ENCODE results near the gene LAPTM4A.
A peak's percentile ranks its signal among the peaks of the same experiment; 100 is the strongest.
"Not testable (repeated sequence)": the region's sequence is repeated elsewhere in the genome, so short reads cannot be mapped to it uniquely, and the experiment has no call there.

Gene LAPTM4A

GRCh38 chr2:20091305-20091991 is 40.0 kb upstream of the LAPTM4A start:
- Histone ChIP-seq H3K36me3 (ENCODE audit: control insufficient read depth in 1 of 2, insufficient read depth in 2 of 2, low read length in 2 of 2) (no peaks in the 10 kb centered on the region), H3K9me3 (ENCODE audit: control insufficient read depth in 1 of 2, low read length in 2 of 2) (no peaks in the 10 kb centered on the region), H3K4me3 (ENCODE audit: low read depth in 1 of 2, low read length in 2 of 2) (no peak overlapping the region), H3K27ac (ENCODE audit: low read length) (peak overlapping the region; percentile 14), H3K4me1 (ENCODE audit: control insufficient read depth in 1 of 2, insufficient read depth in 2 of 2, low read length in 2 of 2) (peaks cover 0 to 6% of the 10 kb centered on the region in 2 donors), H3K27me3 (ENCODE audit: low read depth, low read length) (no peaks in the 10 kb centered on the region)

- Histone ChIP-seq H3K27ac (ENCODE audit: low read length) (no peak overlapping the region), H3K4me3 (ENCODE audit: low read depth in 1 of 2, low read length in 2 of 2) (no peak overlapping the region), H3K9me3 (ENCODE audit: control insufficient read depth in 1 of 2, low read length in 2 of 2) (no peaks in the 10 kb centered on the region), H3K36me3 (ENCODE audit: control insufficient read depth in 1 of 2, insufficient read depth in 2 of 2, low read length in 2 of 2) (no peaks in the 10 kb centered on the region), H3K27me3 (ENCODE audit: low read depth, low read length) (no peaks in the 10 kb centered on the region), H3K4me1 (ENCODE audit: control insufficient read depth in 1 of 2, insufficient read depth in 2 of 2, low read length in 2 of 2) (peaks cover 0 to 6% of the 10 kb centered on the region in 2 donors)
Measured at GRCh38 chr2:20089715-20090464, 38.5 kb upstream of the LAPTM4A start.

- H3K36me3 ChIP-seq (ENCODE audit: control insufficient read depth in 1 of 2, insufficient read depth in 2 of 2, low read length in 2 of 2), result not testable (repeated sequence)
Measured at GRCh38 chr2:20085909-20086308, 34.5 kb upstream of the LAPTM4A start.

DNA sequence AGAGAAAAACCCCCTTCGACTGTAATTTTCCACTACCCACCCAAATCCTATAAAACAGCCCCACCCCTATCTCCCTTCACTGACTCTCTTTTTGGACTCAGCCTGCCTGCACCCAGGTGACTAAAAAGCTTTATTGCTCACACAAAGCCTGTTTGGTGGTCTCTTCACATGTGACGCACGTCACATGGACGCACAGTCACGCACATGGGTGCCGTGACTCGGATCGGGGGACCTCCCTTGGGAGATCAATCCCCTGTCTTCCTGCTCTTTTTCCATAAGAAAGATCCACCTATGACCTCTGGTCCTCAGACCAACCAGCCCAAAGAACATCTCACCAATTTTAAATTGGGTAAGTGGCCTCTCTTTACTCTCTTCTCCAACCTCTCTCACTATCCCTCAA is 31.4 kb upstream of the LAPTM4A start:
- not testable (repeated sequence) for H3K27me3 ChIP-seq (ENCODE audit: low read depth, low read length); H3K36me3 ChIP-seq (ENCODE audit: control insufficient read depth in 1 of 2, insufficient read depth in 2 of 2, low read length in 2 of 2); H3K9me3 ChIP-seq (ENCODE audit: control insufficient read depth in 1 of 2, low read length in 2 of 2); H3K4me3 ChIP-seq (ENCODE audit: low read depth in 1 of 2, low read length in 2 of 2); H3K27ac ChIP-seq (ENCODE audit: low read length); H3K4me1 ChIP-seq (ENCODE audit: control insufficient read depth in 1 of 2, insufficient read depth in 2 of 2, low read length in 2 of 2)

More at GRCh38 chr2:20085909-20086308, 34.5 kb upstream of the LAPTM4A start:
- not testable (repeated sequence) for H3K4me1 ChIP-seq (ENCODE audit: control insufficient read depth in 1 of 2, insufficient read depth in 2 of 2, low read length in 2 of 2); H3K27me3 ChIP-seq (ENCODE audit: low read depth, low read length); H3K4me3 ChIP-seq (ENCODE audit: low read depth in 1 of 2, low read length in 2 of 2); H3K27ac ChIP-seq (ENCODE audit: low read length); H3K9me3 ChIP-seq (ENCODE audit: control insufficient read depth in 1 of 2, low read length in 2 of 2)

- Histone ChIP-seq H3K9me3 (ENCODE audit: control insufficient read depth in 1 of 2, low read length in 2 of 2) (no peaks in the 10 kb centered on the region), H3K36me3 (ENCODE audit: control insufficient read depth in 1 of 2, insufficient read depth in 2 of 2, low read length in 2 of 2) (no peaks in the 10 kb centered on the region), H3K27ac (ENCODE audit: low read length) (no peak overlapping the region), H3K27me3 (ENCODE audit: low read depth, low read length) (no peaks in the 10 kb centered on the region), H3K4me3 (ENCODE audit: low read depth in 1 of 2, low read length in 2 of 2) (no peak overlapping the region), H3K4me1 (ENCODE audit: control insufficient read depth in 1 of 2, insufficient read depth in 2 of 2, low read length in 2 of 2) (no peaks in the 10 kb centered on the region)
Measured at GRCh38 chr2:20081841-20082240, 30.4 kb upstream of the LAPTM4A start.

DNA sequence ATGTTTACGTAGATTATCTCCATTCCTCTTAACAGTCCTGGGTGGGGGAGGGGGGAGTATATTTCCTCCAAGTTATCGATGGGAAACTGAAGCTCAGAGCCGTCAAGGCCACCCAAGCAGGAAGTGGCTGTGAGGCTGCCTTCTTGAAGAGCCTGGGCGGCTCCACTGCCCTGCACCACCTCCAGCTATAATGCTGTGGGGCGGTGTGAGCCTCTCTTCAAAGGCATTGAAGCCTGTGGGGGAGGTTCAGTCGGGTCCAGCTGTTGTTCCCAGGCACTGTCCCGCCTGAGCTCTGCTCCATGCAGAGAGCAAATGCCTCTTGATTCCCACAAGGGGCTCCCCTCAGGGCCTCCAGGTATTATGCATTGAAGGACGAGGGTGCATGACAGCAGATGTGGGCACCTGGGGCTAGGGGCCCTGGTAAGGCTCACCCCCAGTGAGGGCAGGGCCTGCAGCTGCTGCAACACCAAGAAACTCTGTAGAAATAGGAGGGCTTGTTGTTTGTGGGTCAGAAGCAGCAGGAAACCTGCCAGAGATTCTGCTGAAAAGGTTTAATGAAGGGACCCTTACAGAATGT is 29.5 kb upstream of the LAPTM4A start:
- no peak overlapping the region for H3K4me3 ChIP-seq (ENCODE audit: low read depth in 1 of 2, low read length in 2 of 2)
- no peaks in the 10 kb centered on the region for H3K4me1 ChIP-seq (ENCODE audit: control insufficient read depth in 1 of 2, insufficient read depth in 2 of 2, low read length in 2 of 2)
- no peaks in the 10 kb centered on the region for H3K9me3 ChIP-seq (ENCODE audit: control insufficient read depth in 1 of 2, low read length in 2 of 2)
- H3K36me3 ChIP-seq (ENCODE audit: control insufficient read depth in 1 of 2, insufficient read depth in 2 of 2, low read length in 2 of 2), result no peaks in the 10 kb centered on the region
- H3K27ac ChIP-seq (ENCODE audit: low read length), result no peak overlapping the region
- no peaks in the 10 kb centered on the region for H3K27me3 ChIP-seq (ENCODE audit: low read depth, low read length)

DNA sequence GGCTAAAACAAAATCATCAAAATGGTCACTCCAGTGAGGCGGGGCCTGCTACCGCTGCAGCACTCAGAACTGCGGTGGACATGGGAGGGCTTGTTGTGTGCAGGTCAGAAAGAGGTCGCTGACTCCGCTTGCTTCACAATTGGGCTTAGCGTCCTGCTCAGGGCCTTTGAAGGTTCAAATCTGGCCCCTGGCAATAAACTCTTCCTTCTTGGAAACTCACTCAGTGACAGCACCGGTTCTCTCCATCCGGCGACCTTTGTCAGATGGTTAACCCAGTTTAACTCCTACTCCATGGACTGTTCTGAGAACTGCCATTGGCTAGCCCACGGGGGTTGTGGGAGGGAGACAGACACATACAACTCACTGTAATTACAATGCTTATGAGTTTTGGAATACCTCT is 29.0 kb upstream of the LAPTM4A start:
- Histone ChIP-seq H3K9me3 (ENCODE audit: control insufficient read depth in 1 of 2, low read length in 2 of 2) (no peaks in the 10 kb centered on the region), H3K4me1 (ENCODE audit: control insufficient read depth in 1 of 2, insufficient read depth in 2 of 2, low read length in 2 of 2) (no peaks in the 10 kb centered on the region), H3K36me3 (ENCODE audit: control insufficient read depth in 1 of 2, insufficient read depth in 2 of 2, low read length in 2 of 2) (no peaks in the 10 kb centered on the region), H3K4me3 (ENCODE audit: low read depth in 1 of 2, low read length in 2 of 2) (no peak overlapping the region), H3K27ac (ENCODE audit: low read length) (no peak overlapping the region), H3K27me3 (ENCODE audit: low read depth, low read length) (no peaks in the 10 kb centered on the region)

- H3K4me1 ChIP-seq (ENCODE audit: control insufficient read depth in 1 of 2, insufficient read depth in 2 of 2, low read length in 2 of 2), result no peaks in the 10 kb centered on the region
- H3K27ac ChIP-seq (ENCODE audit: low read length), result no peak overlapping the region
- no peaks in the 10 kb centered on the region for H3K9me3 ChIP-seq (ENCODE audit: control insufficient read depth in 1 of 2, low read length in 2 of 2)
- no peak overlapping the region for H3K4me3 ChIP-seq (ENCODE audit: low read depth in 1 of 2, low read length in 2 of 2)
- H3K36me3 ChIP-seq (ENCODE audit: control insufficient read depth in 1 of 2, insufficient read depth in 2 of 2, low read length in 2 of 2), result no peaks in the 10 kb centered on the region
- no peaks in the 10 kb centered on the region for H3K27me3 ChIP-seq (ENCODE audit: low read depth, low read length)
Measured at GRCh38 chr2:20079546-20080115, 28.2 kb upstream of the LAPTM4A start.

- Histone ChIP-seq H3K9me3 (ENCODE audit: control insufficient read depth in 1 of 2, low read length in 2 of 2) (no peaks in the 10 kb centered on the region), H3K36me3 (ENCODE audit: control insufficient read depth in 1 of 2, insufficient read depth in 2 of 2, low read length in 2 of 2) (no peaks in the 10 kb centered on the region), H3K27me3 (ENCODE audit: low read depth, low read length) (no peaks in the 10 kb centered on the region), H3K4me3 (ENCODE audit: low read depth in 1 of 2, low read length in 2 of 2) (no peak overlapping the region), H3K4me1 (ENCODE audit: control insufficient read depth in 1 of 2, insufficient read depth in 2 of 2, low read length in 2 of 2) (no peaks in the 10 kb centered on the region), H3K27ac (ENCODE audit: low read length) (no peak overlapping the region)
Measured at GRCh38 chr2:20077411-20077940, 26.0 kb upstream of the LAPTM4A start.

GRCh38 chr2:20076757-20077156 is 25.3 kb upstream of the LAPTM4A start:
- Histone ChIP-seq H3K27me3 (ENCODE audit: low read depth, low read length) (no peaks in the 10 kb centered on the region), H3K9me3 (ENCODE audit: control insufficient read depth in 1 of 2, low read length in 2 of 2) (no peaks in the 10 kb centered on the region), H3K4me3 (ENCODE audit: low read depth in 1 of 2, low read length in 2 of 2) (no peak overlapping the region), H3K4me1 (ENCODE audit: control insufficient read depth in 1 of 2, insufficient read depth in 2 of 2, low read length in 2 of 2) (peaks cover 0 to under 1% of the 10 kb centered on the region in 2 donors), H3K27ac (ENCODE audit: low read length) (no peak overlapping the region), H3K36me3 (ENCODE audit: control insufficient read depth in 1 of 2, insufficient read depth in 2 of 2, low read length in 2 of 2) (no peaks in the 10 kb centered on the region)

GRCh38 chr2:20074901-20075300 is 23.5 kb upstream of the LAPTM4A start:
- Histone ChIP-seq H3K27ac (ENCODE audit: low read length) (no peak overlapping the region), H3K36me3 (ENCODE audit: control insufficient read depth in 1 of 2, insufficient read depth in 2 of 2, low read length in 2 of 2) (no peaks in the 10 kb centered on the region), H3K27me3 (ENCODE audit: low read depth, low read length) (no peaks in the 10 kb centered on the region), H3K4me1 (ENCODE audit: control insufficient read depth in 1 of 2, insufficient read depth in 2 of 2, low read length in 2 of 2) (peaks cover 0 to 10% of the 10 kb centered on the region in 2 donors), H3K9me3 (ENCODE audit: control insufficient read depth in 1 of 2, low read length in 2 of 2) (no peaks in the 10 kb centered on the region), H3K4me3 (ENCODE audit: low read depth in 1 of 2, low read length in 2 of 2) (no peak overlapping the region)

Data from muscle layer of duodenum (tissue), 2 donors.